Measurements from ENCODE around the gene SMPD1.

GRCh38 chr11:6356503-6357055 is 33.7 kb upstream of the SMPD1 start:
- TF ChIP-seq CTCF (IDR thresholded peaks at IDR 0.05) (no peak), POLR2AphosphoS5 (IDR thresholded peaks at IDR 0.05) (no peak)
